ENCODE results near the gene GUCY1A1.
A peak's percentile ranks its signal among the peaks of the same experiment; 100 is the strongest.

GUCY1A1 gene

DNA sequence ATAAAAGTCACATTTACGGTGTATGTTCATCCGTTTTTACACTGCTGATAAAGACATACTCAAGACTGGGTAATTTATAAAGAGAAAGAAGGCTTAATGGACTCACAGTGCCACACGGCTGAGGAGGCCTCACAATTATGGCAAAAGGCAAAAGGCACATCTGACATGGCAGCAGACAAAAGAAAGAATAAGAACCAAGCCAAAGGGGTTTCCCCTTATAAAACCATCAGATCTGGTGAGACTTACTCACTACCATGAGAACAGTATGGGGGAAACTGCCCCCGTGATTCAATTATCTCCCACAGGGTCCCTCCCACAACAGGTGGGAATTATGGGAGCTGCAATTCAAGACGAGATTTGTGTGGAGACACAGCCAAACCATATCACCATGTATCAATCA lies 84.9 kb downstream of the GUCY1A1 start:
- TF ChIP-seq, protein P1, sequence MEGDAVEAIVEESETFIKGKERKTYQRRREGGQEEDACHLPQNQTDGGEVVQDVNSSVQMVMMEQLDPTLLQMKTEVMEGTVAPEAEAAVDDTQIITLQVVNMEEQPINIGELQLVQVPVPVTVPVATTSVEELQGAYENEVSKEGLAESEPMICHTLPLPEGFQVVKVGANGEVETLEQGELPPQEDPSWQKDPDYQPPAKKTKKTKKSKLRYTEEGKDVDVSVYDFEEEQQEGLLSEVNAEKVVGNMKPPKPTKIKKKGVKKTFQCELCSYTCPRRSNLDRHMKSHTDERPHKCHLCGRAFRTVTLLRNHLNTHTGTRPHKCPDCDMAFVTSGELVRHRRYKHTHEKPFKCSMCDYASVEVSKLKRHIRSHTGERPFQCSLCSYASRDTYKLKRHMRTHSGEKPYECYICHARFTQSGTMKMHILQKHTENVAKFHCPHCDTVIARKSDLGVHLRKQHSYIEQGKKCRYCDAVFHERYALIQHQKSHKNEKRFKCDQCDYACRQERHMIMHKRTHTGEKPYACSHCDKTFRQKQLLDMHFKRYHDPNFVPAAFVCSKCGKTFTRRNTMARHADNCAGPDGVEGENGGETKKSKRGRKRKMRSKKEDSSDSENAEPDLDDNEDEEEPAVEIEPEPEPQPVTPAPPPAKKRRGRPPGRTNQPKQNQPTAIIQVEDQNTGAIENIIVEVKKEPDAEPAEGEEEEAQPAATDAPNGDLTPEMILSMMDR (IDR thresholded peaks at IDR 0.05; ENCODE audit: low read depth, low read length): no peak
- H3K4me3 ChIP-seq (ENCODE audit: low read depth, low read length): no peak overlapping the region

DNA sequence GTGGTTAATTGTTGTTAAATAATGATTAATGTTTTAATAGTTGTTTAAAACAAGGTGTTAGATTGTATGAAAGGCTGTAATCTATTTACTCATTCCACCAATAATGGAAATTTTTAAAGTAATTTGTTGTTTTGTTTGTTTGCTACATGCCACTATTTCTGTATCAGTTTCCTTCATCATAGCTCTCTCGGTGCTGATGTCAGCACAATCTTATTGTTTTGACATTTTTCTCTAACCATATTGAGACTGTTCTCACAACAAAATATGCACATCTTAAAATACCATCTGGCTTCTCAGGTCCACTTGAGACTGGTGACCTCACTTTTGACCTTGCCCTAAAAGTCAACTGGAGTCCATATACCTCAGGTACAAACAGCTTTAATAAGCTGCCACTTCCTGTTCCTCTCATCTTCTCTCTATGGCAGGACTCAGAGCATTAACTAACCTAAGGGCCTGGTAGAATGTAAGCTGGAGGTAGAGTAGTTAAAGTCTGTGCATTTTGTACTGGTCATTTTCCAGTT lies 91.2 kb downstream of the GUCY1A1 start:
- no peak overlapping the region for H3K4me3 ChIP-seq (ENCODE audit: low read depth, low read length)
- TF ChIP-seq, protein P1 (IDR thresholded peaks at IDR 0.05; ENCODE audit: low read depth, low read length): no peak

DNA sequence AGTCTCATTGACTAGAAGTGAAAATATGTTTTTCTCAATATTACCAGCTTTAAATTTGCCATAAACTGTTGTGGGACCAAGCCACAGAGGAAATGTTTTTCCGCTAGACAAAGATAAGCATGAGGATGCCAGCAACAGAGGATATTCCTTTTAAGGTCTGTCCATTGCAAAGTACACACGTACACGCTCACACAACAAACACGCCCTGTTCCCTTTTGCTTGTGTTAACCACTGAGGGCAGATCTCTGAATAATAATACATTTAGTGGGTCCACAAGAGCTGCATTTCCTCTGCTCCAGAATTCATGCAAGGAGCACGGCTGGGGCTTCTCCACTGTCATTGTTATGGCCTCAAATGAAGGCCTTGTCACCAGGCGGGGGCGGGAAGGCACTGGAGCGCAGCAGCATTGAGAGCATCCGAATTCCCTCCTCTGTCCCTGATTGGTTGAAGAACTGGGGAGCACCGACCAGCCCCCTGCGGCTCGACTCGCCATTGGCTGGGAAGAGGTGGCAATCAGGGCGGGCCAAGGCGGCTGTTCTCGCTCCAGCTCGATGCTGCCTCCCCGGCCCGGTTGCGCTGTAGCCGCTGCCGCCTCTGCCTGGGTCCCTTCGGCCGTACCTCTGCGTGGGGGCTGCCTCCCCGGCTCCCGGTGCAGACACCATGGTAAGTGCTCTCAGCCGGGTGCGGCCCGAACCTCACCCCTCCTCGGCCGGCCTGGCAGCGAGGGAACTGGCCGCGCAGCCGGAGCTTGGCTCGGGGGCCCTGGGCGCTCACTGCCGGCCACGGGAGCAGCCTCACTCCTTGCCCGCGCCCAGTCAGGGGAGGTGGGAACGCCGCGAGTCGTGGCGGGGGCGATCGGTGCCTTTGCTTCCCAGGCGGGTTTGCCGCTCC lies 92.1 kb downstream of the GUCY1A1 start, which contains the start of gene GUCY1B1:
Gene GUCY1B1 (plus strand): TSS at position 541 of the 891 bp plus-strand sequence. CDS start 120 bp downstream, at position 661.
- TF ChIP-seq, protein P1 (IDR thresholded peaks at IDR 0.05; ENCODE audit: low read depth, low read length): no peak
- H3K4me3 ChIP-seq (ENCODE audit: low read depth, low read length): peak within 1 kb of the TSS; percentile 20; the same call in 1 of the 2 replicates

DNA sequence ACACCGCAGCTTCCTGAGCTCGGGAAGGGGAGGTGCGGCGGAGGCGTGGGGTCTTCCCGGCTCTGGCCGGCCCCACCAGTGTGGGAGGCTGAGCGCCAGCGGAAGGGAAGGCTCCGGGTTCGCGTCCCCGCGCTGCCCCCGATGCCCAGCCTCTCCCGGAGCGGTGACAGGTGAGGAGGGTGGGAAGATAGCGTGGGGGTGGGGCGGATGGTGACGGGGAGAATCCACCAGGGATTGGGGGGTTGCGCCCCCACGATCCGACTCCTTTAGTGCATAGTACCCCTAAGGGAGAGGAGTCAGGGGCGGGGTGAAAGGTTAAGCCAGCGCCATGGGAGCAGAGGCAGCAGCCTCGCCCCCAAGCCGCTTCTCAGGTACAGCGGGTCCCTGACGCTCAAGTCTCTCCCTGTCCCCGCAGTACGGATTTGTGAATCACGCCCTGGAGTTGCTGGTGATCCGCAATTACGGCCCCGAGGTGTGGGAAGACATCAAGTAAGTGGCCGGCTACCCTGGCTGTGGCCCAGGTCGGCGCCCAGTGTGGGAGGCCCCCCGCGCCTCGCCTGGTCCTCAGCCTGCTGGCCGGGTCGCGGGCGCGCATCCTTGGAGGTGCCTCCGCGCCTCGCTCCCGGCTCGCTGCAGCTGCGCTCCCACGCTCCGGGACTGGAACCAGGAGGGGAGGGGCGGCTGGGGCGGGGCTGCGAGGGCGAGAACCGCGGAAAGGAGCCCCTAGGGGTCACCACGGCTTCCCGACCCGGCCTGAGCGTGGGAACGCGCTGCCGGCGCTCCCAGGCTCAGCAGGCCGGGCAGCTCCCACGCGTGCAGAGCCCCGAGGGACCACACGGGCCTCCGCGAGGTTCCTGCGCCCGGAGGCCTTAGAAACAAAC lies 93.0 kb downstream of the GUCY1A1 start:
- TF ChIP-seq, protein P1 (IDR thresholded peaks at IDR 0.05; ENCODE audit: low read depth, low read length): no peak
- H3K4me3 ChIP-seq (ENCODE audit: low read depth, low read length): peak overlapping the region; percentile 20; the same call in 1 of the 2 replicates

DNA sequence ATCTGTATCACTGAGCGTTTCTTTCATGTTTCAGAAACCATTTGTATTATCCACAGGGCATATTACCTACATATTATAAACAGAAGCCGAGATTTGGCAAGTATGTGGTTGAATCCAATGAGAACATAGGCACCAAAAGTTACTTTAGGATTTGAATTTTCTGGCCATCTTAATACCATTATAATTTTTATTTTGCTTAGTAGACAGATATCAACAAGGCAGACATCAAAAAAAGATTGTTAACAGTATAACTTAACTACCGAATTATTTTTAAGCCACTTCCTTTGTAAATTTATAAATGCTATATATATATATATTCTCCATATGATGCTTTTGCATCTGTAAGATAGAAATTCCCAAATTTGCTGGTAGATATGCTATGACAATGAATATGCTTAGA lies 94.4 kb downstream of the GUCY1A1 start:
- TF ChIP-seq, protein P1 (IDR thresholded peaks at IDR 0.05; ENCODE audit: low read depth, low read length): no peak
- H3K4me3 ChIP-seq (ENCODE audit: low read depth, low read length): no peak overlapping the region

DNA sequence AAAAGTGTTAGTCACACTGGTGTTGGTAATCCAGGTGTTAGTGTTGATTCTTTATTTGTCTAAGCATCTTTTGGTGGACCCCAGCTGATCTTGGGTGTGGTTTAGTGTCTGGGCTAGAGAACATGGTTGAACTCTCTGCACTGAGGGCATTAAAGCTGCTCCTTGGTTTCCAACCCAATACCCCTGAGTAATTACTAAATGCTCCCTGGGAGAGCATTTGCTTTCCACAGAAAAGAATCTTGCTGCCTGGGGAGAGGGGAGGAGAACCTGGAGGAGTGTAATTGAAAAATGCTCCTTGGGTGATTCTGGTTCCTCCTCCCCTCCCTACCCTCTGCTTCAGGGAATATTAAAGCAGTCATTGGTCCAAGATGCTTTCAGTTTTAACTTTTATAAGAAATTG lies 95.3 kb downstream of the GUCY1A1 start:
- H3K4me3 ChIP-seq (ENCODE audit: low read depth, low read length): no peak overlapping the region

More for the DNA sequence above, 95.3 kb downstream of the GUCY1A1 start:
- TF ChIP-seq, protein P1 (IDR thresholded peaks at IDR 0.05; ENCODE audit: low read depth, low read length): no peak

Data from WI38 (cell line).